ENCODE measurements around the gene CDH13.
A peak's percentile ranks its signal among the peaks of the same experiment; 100 is the strongest.

Gene CDH13

DNA sequence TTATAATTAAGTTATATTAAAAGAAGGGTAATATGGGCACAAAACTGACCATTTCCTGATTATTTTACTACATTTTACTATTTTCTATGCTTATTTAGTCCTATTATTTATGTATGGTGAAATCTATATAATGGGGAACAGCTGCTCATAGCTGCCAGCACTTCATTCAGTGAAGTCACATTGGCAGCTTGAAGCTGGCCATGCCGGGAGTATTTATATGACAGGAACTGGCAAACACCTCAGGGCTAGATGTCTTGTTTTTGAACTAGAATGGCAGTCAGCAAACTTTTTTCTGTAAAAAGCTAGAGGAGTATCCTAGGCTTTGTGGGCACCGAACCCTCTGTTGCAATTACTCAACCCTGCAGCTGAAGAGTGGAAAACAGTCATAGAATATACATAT lies 104.1 kb downstream of the CDH13 start:
- Histone ChIP-seq H3K27me3 (peaks cover 0 to 24% (median 0%) of the 10 kb centered on the region in 11 experiments; a peak in 3 of 22 replicates), H3K4me3 (no peak overlapping the region), H4K20me1 (no peaks in the 10 kb centered on the region), H3K9me3 (replicated peaks in 1 of 11) (peaks cover 21 to 76% (median 61%) of the 10 kb centered on the region in 11 experiments), H3K27ac (no peak overlapping the region), H3K4me1 (peaks cover 18 to 35% (median 30%) of the 10 kb centered on the region in 10 experiments), H3K36me3 (peaks cover 0 to 12% (median 4%) of the 10 kb centered on the region in 11 experiments; a peak in 9 of 22 replicates), H3K4me2 (no peak overlapping the region), H3K9ac (no peak overlapping the region)
- no peak for TF ChIP-seq Cebpa-rat (IDR thresholded peaks at IDR 0.05)

GRCh38 chr16:82732461-82732860 lies 105.7 kb downstream of the CDH13 start:
- Histone ChIP-seq H3K9ac (no peak overlapping the region), H3K27ac (no peak overlapping the region), H4K20me1 (no peaks in the 10 kb centered on the region), H3K36me3 (peaks cover 0 to 12% (median 4%) of the 10 kb centered on the region in 11 experiments; a peak in 9 of 22 replicates), H3K4me1 (peaks cover 18 to 44% (median 38%) of the 10 kb centered on the region in 10 experiments), H3K9me3 (replicated peaks in 1 of 11) (peaks cover 21 to 73% (median 60%) of the 10 kb centered on the region in 11 experiments), H3K4me2 (no peak overlapping the region), H3K27me3 (peaks cover 0 to 17% (median 0%) of the 10 kb centered on the region in 11 experiments; a peak in 3 of 22 replicates), H3K4me3 (no peak overlapping the region)
- TF ChIP-seq Cebpa-rat (IDR thresholded peaks at IDR 0.05): no peak

DNA sequence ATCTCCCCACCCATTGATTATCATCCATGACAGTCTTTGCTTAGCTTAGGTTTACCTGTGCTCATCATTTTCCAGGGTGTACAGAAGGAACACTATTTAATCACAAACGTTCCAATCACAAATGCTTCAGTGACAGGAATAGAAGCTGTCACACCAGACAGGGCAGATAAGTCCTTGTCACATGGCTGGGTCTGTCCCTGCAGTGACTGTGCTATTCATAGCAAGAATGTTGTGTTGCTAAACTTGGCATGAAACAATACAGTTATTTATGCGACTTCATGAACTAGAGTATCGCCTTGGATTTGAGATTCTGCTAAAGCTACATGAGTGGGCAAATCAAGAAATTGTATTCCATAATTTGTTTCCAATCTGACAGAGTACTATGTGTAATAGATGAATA lies 108.4 kb downstream of the CDH13 start:
- no peak overlapping the region for H3K9ac ChIP-seq
- peaks cover 11 to 67% (median 39%) of the 10 kb centered on the region in 11 experiments for H3K9me3 ChIP-seq (replicated peaks in 1 of 11)
- no peaks in the 10 kb centered on the region for H4K20me1 ChIP-seq
- H3K27me3 ChIP-seq: peaks cover 0 to 23% (median 0%) of the 10 kb centered on the region in 11 experiments; a peak in 2 of 22 replicates
- H3K4me1 ChIP-seq: peaks cover 11 to 33% (median 25%) of the 10 kb centered on the region in 10 experiments; a peak in 19 of 20 replicates
- peak overlapping the region; percentile 5 to 71 (median 62); a peak in 21 of 22 replicates for H3K4me2 ChIP-seq
- peaks cover 0 to 4% (median 0%) of the 10 kb centered on the region in 11 experiments; a peak in 5 of 22 replicates for H3K36me3 ChIP-seq
- no peak for TF ChIP-seq Cebpa-rat (IDR thresholded peaks at IDR 0.05)
- no peak overlapping the region for H3K4me3 ChIP-seq
- H3K27ac ChIP-seq: no peak overlapping the region

DNA sequence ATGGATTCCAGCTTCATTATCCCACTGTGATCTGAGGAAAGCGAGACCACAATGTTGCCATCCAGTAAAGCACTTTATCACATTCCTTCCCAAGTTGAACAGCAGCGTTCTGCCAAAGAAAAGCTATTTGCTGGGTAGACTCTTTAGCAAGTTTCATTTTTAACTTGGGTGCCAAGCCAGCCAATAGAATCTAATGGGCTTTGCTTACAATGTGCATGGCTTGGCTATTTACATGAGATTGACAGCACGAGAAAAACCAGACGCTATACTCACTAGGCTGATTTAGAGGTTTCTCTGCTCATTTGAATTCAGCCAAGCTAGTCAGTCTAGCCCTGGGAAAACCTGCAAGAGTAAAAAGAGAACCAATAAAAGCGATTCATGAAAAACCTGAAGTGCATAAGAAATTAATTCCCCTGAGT lies 108.9 kb downstream of the CDH13 start:
- Histone ChIP-seq H3K27me3 (peaks cover 0 to 23% (median 0%) of the 10 kb centered on the region in 11 experiments; a peak in 1 of 22 replicates), H3K9ac (no peak overlapping the region), H3K36me3 (no peaks in the 10 kb centered on the region), H3K4me3 (no peak overlapping the region), H4K20me1 (no peaks in the 10 kb centered on the region), H3K27ac (peak overlapping the region in 2 of 11 experiments; percentile 2 to 33; a peak in 1 of 22 replicates), H3K4me1 (peaks cover 11 to 35% (median 26%) of the 10 kb centered on the region in 10 experiments; a peak in 19 of 20 replicates), H3K4me2 (peak overlapping the region; percentile 5 to 71 (median 62); a peak in 20 of 22 replicates), H3K9me3 (replicated peaks in 1 of 11) (peaks cover 10 to 67% (median 39%) of the 10 kb centered on the region in 11 experiments)
- TF ChIP-seq Cebpa-rat (IDR thresholded peaks at IDR 0.05): no peak

DNA sequence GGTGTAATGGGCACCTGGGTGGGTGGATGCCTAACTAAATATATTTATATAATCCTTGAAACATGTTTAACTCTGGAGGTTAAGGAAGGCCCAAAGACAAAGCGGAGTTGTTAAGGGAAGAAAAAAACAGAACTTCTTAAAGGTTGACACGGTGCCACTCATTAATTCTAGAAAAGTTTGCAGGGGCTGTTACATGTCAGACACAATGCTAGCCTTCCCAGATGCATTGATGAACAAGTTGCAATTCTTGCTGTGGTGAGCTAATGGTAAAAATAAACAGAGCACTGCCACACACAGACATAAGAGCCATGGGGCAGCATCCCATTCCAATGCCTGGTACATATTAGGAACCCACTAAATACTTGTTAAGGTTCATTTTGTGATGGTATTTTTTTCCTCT lies 109.5 kb downstream of the CDH13 start:
- peaks cover 5 to 65% (median 36%) of the 10 kb centered on the region in 11 experiments; a peak in 21 of 22 replicates for H3K9me3 ChIP-seq (replicated peaks in 1 of 11)
- no peak for TF ChIP-seq Cebpa-rat (IDR thresholded peaks at IDR 0.05)
- H3K4me2 ChIP-seq: peak overlapping the region in 10 of 11 experiments; percentile 5 to 71 (median 62); a peak in 17 of 22 replicates
- no peak overlapping the region for H3K9ac ChIP-seq
- H3K27ac ChIP-seq: no peak overlapping the region
- H3K36me3 ChIP-seq: no peaks in the 10 kb centered on the region
- peaks cover 11 to 40% (median 31%) of the 10 kb centered on the region in 10 experiments; a peak in 19 of 20 replicates for H3K4me1 ChIP-seq
- H3K4me3 ChIP-seq: no peak overlapping the region
- H4K20me1 ChIP-seq: no peaks in the 10 kb centered on the region
- peaks cover 0 to 23% (median 0%) of the 10 kb centered on the region in 11 experiments; a peak in 1 of 22 replicates for H3K27me3 ChIP-seq

DNA sequence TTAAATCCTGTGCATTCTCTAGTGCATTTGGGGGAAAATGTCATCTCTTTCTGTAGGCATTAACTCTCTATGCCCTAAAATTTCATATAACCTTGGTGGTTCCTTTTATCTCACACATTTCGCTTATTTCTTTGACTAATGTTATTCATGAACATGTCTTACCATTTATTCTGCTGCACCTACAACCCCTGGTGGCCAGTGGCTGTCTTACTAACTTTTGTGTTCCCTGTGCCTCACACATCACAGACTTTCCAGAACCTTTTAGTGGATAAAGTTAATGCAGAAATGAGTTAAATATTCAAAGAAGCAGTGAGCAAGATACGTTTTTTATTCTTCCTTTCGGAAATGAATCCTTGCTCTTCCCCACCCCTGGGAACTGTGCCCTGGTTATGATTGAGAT lies 111.9 kb downstream of the CDH13 start:
- TF ChIP-seq Cebpa-rat (IDR thresholded peaks at IDR 0.05): no peak
- H3K4me2 ChIP-seq: no peak overlapping the region
- H3K4me3 ChIP-seq: no peak overlapping the region
- H3K36me3 ChIP-seq: no peaks in the 10 kb centered on the region
- H3K27me3 ChIP-seq: peaks cover 0 to 23% (median 0%) of the 10 kb centered on the region in 11 experiments; a peak in 1 of 22 replicates
- no peak overlapping the region for H3K27ac ChIP-seq
- H3K9ac ChIP-seq: no peak overlapping the region
- H3K4me1 ChIP-seq: peaks cover 11 to 47% (median 37%) of the 10 kb centered on the region in 10 experiments; a peak in 19 of 20 replicates
- H3K9me3 ChIP-seq (replicated peaks in 1 of 11): peaks cover 5 to 46% (median 21%) of the 10 kb centered on the region in 11 experiments; a peak in 19 of 22 replicates
- H4K20me1 ChIP-seq: no peaks in the 10 kb centered on the region

DNA sequence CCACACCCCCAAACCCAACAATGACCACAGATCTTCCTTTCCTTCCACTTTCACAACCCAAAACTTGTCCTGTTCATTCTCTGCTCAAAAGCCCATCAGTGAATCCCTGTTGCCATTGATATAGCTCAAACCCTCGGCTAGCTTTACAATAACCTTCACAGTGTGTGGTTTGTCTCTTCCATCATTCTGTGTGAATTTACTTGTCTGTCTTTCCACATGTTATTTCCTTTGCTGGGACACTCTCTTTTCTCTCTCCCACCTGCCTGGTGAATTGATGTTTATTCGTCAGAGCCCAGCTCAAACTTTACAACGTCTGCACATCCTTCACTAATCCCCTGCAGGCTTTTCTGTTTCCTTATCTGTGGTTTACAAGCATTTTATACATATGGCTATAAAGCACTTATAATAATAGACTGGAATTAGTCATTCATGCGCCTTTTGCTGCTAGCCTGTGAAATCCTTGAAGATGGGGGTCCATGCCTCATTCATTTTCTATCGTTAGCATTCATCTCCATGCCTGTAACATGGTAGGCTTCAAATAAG lies 114.4 kb downstream of the CDH13 start:
- peaks cover 0 to 25% (median 17%) of the 10 kb centered on the region in 10 experiments; a peak in 15 of 20 replicates for H3K4me1 ChIP-seq
- peak overlapping the region in 7 of 11 experiments; percentile 33 to 55 (median 48); a peak in 12 of 22 replicates for H3K4me2 ChIP-seq
- H4K20me1 ChIP-seq: no peaks in the 10 kb centered on the region
- peak overlapping the region in 1 of 11 experiments; percentile 22; a peak in 1 of 22 replicates for H3K27ac ChIP-seq
- H3K4me3 ChIP-seq: no peak overlapping the region; a peak in 1 of 20 replicates
- no peaks in the 10 kb centered on the region for H3K36me3 ChIP-seq
- TF ChIP-seq Cebpa-rat (IDR thresholded peaks at IDR 0.05): no peak
- peaks cover 0 to 7% (median 0%) of the 10 kb centered on the region in 11 experiments; a peak in 1 of 22 replicates for H3K27me3 ChIP-seq
- H3K9ac ChIP-seq: no peak overlapping the region
- H3K9me3 ChIP-seq (replicated peaks in 1 of 11): peaks cover 5 to 48% (median 22%) of the 10 kb centered on the region in 11 experiments; a peak in 20 of 22 replicates

DNA sequence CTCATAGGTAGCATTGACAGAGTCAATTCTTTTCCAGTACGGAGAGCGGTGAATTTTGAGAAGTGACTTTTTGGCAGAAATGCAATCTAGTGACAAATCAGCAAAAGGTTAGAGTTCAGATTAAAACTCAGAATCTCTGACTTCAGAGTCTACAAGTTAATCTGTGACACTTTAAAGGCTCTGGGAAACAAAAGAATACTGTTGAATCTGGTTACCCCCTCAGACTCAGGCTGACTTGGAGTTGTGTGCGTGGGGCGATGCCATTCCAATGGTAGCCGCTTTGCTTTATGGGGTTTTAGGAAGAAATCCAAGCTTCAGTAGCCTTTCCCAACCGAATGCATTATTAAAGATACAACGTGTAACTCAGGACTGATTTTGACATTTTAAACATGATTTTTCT lies 118.2 kb downstream of the CDH13 start:
- Histone ChIP-seq H3K27ac (no peak overlapping the region), H3K9me3 (replicated peaks in 1 of 11) (peaks cover 5 to 23% (median 11%) of the 10 kb centered on the region in 11 experiments; a peak in 14 of 22 replicates), H3K27me3 (peaks cover 0 to 16% (median 0%) of the 10 kb centered on the region in 11 experiments; a peak in 2 of 22 replicates), H3K4me1 (peaks cover 3 to 49% (median 37%) of the 10 kb centered on the region in 10 experiments), H3K4me3 (no peak overlapping the region), H3K36me3 (no peaks in the 10 kb centered on the region), H3K4me2 (no peak overlapping the region), H3K9ac (no peak overlapping the region), H4K20me1 (no peaks in the 10 kb centered on the region)
- no peak for TF ChIP-seq Cebpa-rat (IDR thresholded peaks at IDR 0.05)

- Histone ChIP-seq H3K27me3 (peaks cover 0 to 28% (median 0%) of the 10 kb centered on the region in 11 experiments; a peak in 2 of 22 replicates), H3K4me2 (peak overlapping the region in 9 of 11 experiments; percentile 14 to 85 (median 81); a peak in 16 of 22 replicates), H3K9me3 (replicated peaks in 1 of 11) (peaks cover 0 to 12% (median 0%) of the 10 kb centered on the region in 11 experiments; a peak in 6 of 22 replicates), H3K36me3 (no peaks in the 10 kb centered on the region), H3K27ac (peak overlapping the region in 5 of 11 experiments; percentile 79 to 86 (median 83); a peak in 8 of 22 replicates), H3K4me3 (no peak overlapping the region), H3K4me1 (peaks cover 15 to 63% (median 55%) of the 10 kb centered on the region in 10 experiments), H4K20me1 (no peaks in the 10 kb centered on the region), H3K9ac (no peak overlapping the region)
- TF ChIP-seq Cebpa-rat (IDR thresholded peaks at IDR 0.05): no peak
Measured at GRCh38 chr16:82748026-82748425, 121.3 kb downstream of the CDH13 start.

All from BLaER1 treated with 17β-estradiol and CSF1 and Interleukin-3, amounts not matched to agents 10 nM and 100 nM (cell line).